Hepatocyte (in vitro differentiated cells): Measurements from ENCODE around the gene SLC25A22. TPM values are rescaled to one million over a fixed set of nuclear protein-coding genes. Genes with fewer than 3 reads are reported as not detected.

Experiments used
- DNase-seq: peaks from one replicate; pipeline ENCODE4 v3.0.0-alpha.2; 2016; ENCODE audit warnings: low spot score
- H2AFZ ChIP-seq: fragments of 200-600 bp; sonication (generic); 2 replicates; pipeline ENCODE4 v1.6.0; 2016; ENCODE audit warnings: antibody characterized with exemption, mild to moderate bottlenecking
- H3K27ac ChIP-seq: fragments of 200-600 bp; sonication (generic); 2 replicates; pipeline ENCODE4 v1.5.1; 2016; ENCODE audit warnings: mild to moderate bottlenecking
- H3K27me3 ChIP-seq: fragments of 200-600 bp; sonication (generic); 2 replicates; pipeline ENCODE4 v1.6.1; 2016
- H3K36me3 ChIP-seq: fragments of 200-600 bp; sonication (generic); replicated peaks from 2 replicates; pipeline ENCODE4 v1.5.1; 2016; ENCODE audit warnings: low read depth; ENCODE audit not compliant: insufficient read depth
- H3K4me1 ChIP-seq: fragments of 200-600 bp; sonication (generic); 2 replicates; pipeline ENCODE4 v1.5.1; 2016; ENCODE audit warnings: mild to moderate bottlenecking, moderate library complexity; ENCODE audit not compliant: insufficient read depth
- H3K4me2 ChIP-seq: fragments of 200-600 bp; sonication (generic); 2 replicates; pipeline ENCODE4 v1.6.0; 2016
- H3K4me3 ChIP-seq: fragments of 200-600 bp; sonication (generic); 2 replicates; pipeline ENCODE4 v1.5.1; 2016; ENCODE audit warnings: mild to moderate bottlenecking
- H3K79me2 ChIP-seq: fragments of 200-600 bp; sonication (generic); 2 replicates; pipeline ENCODE4 v1.6.0; 2017; ENCODE audit warnings: mild to moderate bottlenecking
- H3K9me2 ChIP-seq: fragments of 200-600 bp; sonication (generic); replicated peaks from 2 replicates; pipeline ENCODE4 v1.6.0; 2017; ENCODE audit warnings: mild to moderate bottlenecking; ENCODE audit not compliant: insufficient read depth
- H3K9me3 ChIP-seq: fragments of 200-600 bp; sonication (generic); 2 replicates; pipeline ENCODE4 v1.5.1; 2016; ENCODE audit warnings: low read depth, mild to moderate bottlenecking
- H4K20me1 ChIP-seq: fragments of 200-600 bp; sonication (generic); 2 replicates; pipeline ENCODE4 v1.6.0; 2016; ENCODE audit warnings: mild to moderate bottlenecking; ENCODE audit not compliant: insufficient read depth, poor library complexity, severe bottlenecking
- CTCF ChIP-seq: fragments of 200-600 bp; sonication (generic); IDR thresholded peaks from 2 replicates; pipeline ENCODE4 v1.5.1; 2016; ENCODE audit warnings: antibody characterized with exemption, mild to moderate bottlenecking; ENCODE audit not compliant: poor library complexity
- EZH2 ChIP-seq: fragments of 200-600 bp; sonication (generic); IDR thresholded peaks from 2 replicates; pipeline ENCODE4 v1.6.1; 2016; ENCODE audit warnings: antibody characterized with exemption, mild to moderate bottlenecking, borderline replicate concordance
- EZH2phosphoT487 ChIP-seq: fragments of 200-600 bp; sonication (generic); IDR thresholded peaks from one replicate; pipeline ENCODE4 v1.6.1; 2018; ENCODE audit warnings: antibody characterized with exemption, mild to moderate bottlenecking, low read depth, moderate library complexity; ENCODE audit not compliant: unreplicated experiment, severe bottlenecking
- WGBS: methylation state at CpG from one replicate; pipeline ENCODE4 v1.1.6; 2016; ENCODE audit warnings: low lambda C conversion rate; ENCODE audit errors: missing lambda C conversion rate; 5-methylcytosine and 5-hydroxymethylcytosine counted together
- polyA plus RNA-seq: library from polyadenylated mRNA; unstranded; fragments of >200 nt; fragmentation: Nextera tagmentation; extraction: Ambion mirVana; gene quantifications from 2 replicates; pipeline ENCODE4 v1.2.1, GENCODE V29; 2016
- total RNA-seq: library from RNA; depleted of rRNA; stranded (reverse); fragments of >200 nt; gene quantifications from 2 replicates; pipeline ENCODE4 v1.2.3, GENCODE V29; 2014

SLC25A22 gene
- total and polyA plus RNA-seq, 2 experiments from 2014 or later = 16.2 to 19.7 TPM

DNA sequence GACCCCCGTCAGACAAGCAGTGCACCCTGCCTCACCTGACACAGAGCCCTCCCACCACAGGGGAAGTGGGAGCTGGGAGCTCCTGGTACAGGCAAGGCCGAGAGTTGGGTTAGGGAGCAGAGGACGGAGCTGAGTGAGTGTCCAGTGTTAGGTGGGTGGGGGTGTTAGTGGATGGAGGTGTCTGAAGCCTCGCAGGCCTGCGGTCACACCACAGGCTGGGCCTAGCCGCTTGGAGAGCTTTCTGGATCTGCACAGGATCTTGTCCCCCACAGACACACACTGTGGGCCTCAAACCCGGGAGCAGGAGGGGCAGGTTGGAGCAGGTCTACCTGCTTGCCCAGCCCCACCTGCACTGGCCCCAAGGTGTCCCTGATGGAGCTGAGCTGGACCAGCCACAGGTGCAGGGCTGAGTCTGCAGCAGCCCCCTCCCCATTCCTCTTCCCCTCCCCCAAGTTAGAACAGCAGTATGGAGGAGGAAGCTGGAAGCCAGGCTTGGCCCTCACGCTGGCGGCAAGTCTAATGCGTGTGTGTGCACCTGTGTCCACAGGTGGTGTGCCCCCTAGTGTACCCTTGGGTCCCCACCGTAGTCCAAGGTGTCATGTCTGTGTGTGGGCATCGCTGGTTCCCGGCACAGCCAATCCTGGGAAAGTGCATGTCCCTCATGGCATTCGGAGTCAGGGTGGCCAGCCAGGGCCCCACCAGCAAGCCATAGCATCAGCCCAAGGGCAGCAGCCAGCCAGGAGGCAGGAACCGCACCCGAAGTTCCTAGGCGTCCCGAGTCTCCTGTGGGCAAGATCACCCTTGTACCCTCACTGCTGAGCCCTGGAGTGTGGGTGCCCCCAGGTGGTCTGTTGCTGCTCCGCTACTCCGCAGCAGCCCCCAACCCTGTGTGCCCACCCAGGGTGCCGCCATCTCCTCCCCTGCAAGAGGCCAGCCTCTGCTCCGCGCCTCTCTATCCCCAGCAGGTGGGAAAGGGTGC is 18.8 kb downstream of the SLC25A22 start:
- DNase-seq = no peak
- H3K36me3 ChIP-seq = no peaks in the 10 kb centered on the region
- peaks cover 31% of the 10 kb centered on the region for H3K4me1 ChIP-seq
- H3K79me2 ChIP-seq = peaks cover 48% of the 10 kb centered on the region
- no peak overlapping the region for H2AFZ ChIP-seq
- no peak overlapping the region for H3K4me2 ChIP-seq
- peaks cover 27% of the 10 kb centered on the region for H4K20me1 ChIP-seq
- H3K4me3 ChIP-seq = no peak overlapping the region
- H3K27me3 ChIP-seq = no peaks in the 10 kb centered on the region
- H3K9me3 ChIP-seq = no peaks in the 10 kb centered on the region
- TF ChIP-seq EZH2phosphoT487 (no peak), EZH2 (no peak), CTCF (no peak)
- 95% methylated on average over 23 of the region's 23 CpGs for WGBS
- no peaks in the 10 kb centered on the region for H3K9me2 ChIP-seq
- H3K27ac ChIP-seq = no peak overlapping the region

DNA sequence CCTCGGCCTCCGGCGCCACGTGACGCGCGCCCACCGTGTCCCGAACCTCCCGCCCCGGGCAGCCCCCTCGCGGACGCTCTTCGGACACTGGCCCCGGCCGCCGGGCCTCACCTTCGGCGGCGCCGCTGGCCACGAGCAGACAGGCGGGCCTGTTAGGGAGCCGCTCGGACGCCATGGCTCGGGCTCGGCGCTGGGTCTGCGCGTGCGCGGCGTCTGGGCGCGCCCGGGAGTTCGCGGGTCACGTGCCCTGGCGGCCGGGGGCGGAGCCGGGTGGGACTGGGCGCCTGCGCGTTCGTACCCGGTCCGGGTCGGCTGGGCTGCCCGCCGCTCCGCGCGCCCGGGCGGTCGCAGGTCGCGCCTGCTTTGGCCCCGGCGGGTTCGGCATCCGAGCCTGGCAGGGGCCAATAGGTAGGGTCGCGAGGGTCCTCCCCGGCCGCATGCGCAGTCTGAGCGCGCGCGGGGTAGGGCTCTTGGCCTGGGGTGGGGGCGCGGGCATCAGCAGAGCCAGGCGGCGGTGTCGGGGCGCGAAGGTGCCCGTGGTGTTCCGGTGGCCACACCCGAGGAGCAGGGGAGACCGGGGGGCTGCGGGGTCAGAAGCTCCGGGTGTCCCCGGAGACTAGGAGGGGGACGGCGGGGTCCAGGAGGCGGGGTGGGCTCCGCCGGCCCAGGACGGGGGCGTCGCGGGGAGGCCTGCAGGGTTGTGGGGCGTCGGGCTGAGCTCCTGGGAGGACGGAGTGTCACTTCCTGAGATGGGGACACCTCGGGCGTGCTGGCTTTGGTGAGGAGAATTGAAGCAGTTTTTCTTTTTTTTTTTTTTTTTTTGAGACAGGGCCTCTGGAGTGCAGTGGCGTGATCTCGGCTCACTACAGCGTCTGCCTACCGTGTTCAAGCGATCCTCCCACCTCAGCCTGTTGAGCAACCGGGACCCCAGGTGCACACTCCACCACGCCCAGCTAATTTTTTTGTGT is 20.5 kb downstream of the SLC25A22 start, which contains the start of gene GATD1:
Gene GATD1 (minus strand): TSS at position 200 of the 968 bp plus-strand sequence. CDS start 25 bp downstream, at position 175.
- peak within 1 kb of the TSS; percentile 95 for H3K27ac ChIP-seq
- peak within 1 kb of the TSS; percentile 99 for H2AFZ ChIP-seq
- H3K9me2 ChIP-seq = no peaks in the 10 kb centered on the region
- 3% methylated on average over 82 of the region's 110 CpGs for WGBS
- peak within 1 kb of the TSS; percentile 100 for H3K4me3 ChIP-seq
- H4K20me1 ChIP-seq = peaks cover 40% of the 10 kb centered on the region
- H3K27me3 ChIP-seq = no peaks in the 10 kb centered on the region
- H3K4me1 ChIP-seq = peaks cover 21% of the 10 kb centered on the region
- peak; percentile 97 for DNase-seq
- TF ChIP-seq EZH2phosphoT487 = no peak
- TF ChIP-seq EZH2 = no peak
- no peaks in the 10 kb centered on the region for H3K36me3 ChIP-seq
- no peaks in the 10 kb centered on the region for H3K9me3 ChIP-seq
- peaks cover 64% of the 10 kb centered on the region for H3K79me2 ChIP-seq
- peak within 1 kb of the TSS; percentile 100 for H3K4me2 ChIP-seq

- Histone ChIP-seq H3K9me2 (no peaks in the 10 kb centered on the region), H3K36me3 (no peaks in the 10 kb centered on the region), H3K4me1 (peaks cover 21% of the 10 kb centered on the region), H3K27ac (peak overlapping the region; percentile 95), H3K9me3 (no peaks in the 10 kb centered on the region), H3K27me3 (no peaks in the 10 kb centered on the region), H3K4me3 (peak overlapping the region; percentile 100), H3K4me2 (peak overlapping the region; percentile 100), H4K20me1 (peaks cover 40% of the 10 kb centered on the region), H3K79me2 (peaks cover 64% of the 10 kb centered on the region), H2AFZ (peak overlapping the region; percentile 76)
- peak; percentile 5 for TF ChIP-seq CTCF
- TF ChIP-seq EZH2phosphoT487 = no peak
- DNase-seq = peak; percentile 71
- 1% methylated on average over 27 of the region's 65 CpGs for WGBS
These were observed 21.4 kb downstream of the SLC25A22 start for GRCh38 chr11:776561-777287.
